ENCODE data around the gene RNU1-4.
"Not testable (repeated sequence)": the region's sequence is repeated elsewhere in the genome, so short reads cannot be mapped to it uniquely, and the experiment has no call there.

Gene RNU1-4

GRCh38 chr1:16709659-16710087, 30.6 kb upstream of the RNU1-4 start:
- not testable (repeated sequence) for DNase-seq

DNA sequence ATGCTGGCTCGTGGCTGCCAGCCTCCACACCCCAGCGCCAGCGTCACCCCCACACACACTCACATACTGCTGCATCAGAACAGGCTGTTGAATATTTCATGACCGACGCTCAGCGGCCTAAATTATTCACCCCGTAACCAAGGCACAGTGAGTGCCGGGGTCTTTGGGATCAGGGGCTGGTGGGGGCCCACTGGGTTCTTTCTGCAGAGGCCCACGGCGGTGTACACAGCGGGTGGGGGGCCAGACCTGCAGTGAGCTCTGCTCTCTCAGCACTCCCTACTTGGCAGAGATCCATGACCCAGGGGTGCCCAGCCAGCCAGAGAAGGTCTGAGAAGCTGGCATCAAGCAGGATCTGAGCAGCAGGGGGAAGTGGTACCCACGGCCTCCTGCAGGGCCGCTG, 29.7 kb upstream of the RNU1-4 start:
- not testable (repeated sequence) for DNase-seq

GRCh38 chr1:16712131-16712530, 28.2 kb upstream of the RNU1-4 start:
- DNase-seq, result not testable (repeated sequence)

DNA sequence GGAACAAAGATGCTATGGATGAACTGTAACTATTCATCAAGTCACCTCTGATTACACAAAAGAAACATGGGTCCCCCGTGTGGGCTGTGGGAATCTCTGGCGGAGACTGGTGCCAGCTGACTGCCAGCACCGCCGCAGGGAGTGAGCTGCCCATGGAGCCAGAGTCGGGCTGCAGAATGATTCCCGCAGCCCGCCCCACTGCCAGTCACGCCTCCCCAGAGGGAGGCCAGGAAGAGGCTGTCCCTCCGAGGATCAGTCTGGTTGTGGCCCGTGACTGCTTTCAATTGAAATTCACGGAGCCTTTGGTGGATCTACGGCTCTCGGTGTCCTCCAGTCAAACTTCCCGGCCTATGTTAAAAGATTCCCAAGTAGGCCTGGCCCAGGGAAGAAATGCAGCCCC, 27.7 kb upstream of the RNU1-4 start:
- not testable (repeated sequence) for DNase-seq

GRCh38 chr1:16712984-16713383, 27.3 kb upstream of the RNU1-4 start:
- not testable (repeated sequence) for DNase-seq

DNA sequence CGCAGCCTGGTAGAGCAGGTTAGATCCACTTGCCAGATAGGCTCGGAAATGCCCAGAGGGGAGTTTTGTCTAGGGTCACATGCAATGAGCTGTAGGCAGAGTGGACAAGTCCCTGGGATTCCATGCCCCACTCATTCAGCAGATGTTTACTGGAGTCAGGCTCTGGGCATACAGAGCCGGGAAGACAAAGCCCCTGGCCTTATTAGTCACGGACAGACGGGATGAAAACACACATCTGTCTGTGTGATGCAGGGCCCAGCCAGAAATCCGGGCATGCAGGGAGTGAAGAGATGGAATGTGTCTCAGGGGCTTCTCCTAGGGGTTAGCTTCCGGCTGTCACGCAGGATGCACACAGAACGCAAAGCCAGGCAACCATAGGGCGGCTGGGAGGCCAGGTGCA, 26.8 kb upstream of the RNU1-4 start:
- not testable (repeated sequence) for DNase-seq

DNA sequence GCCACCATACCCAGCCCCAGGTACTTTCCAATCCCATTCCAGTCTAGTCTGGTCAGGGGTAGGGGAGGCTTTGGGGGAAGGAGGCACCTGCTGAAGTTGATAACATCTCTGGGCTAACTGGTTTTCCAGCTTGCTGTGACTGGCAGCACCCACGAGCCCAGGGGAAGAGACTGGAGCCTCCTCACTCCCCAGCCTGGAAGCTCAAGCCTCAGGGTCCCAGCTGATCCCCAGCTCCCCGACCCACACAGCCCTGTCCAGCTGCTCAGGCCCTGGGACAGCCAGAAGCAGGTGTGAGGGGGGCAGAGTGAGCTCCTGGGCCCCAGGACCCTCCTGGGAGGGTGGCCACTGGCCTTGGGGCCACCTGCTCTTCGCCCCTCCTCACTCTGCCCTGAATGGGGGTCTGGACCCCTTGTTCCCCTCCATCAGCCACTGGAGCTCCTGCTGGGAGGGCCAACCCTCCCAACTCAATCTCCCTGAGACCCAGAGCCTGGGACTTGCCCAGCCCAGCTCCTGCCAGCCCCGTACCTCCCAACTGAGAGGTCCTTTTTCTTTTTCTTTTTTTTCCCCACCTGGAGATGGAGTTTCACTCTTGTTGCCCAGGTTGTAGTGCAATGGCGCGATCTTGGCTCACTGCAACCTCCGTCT, 23.5 kb upstream of the RNU1-4 start:
- DNase-seq, result peak; percentile 54 to 66

GRCh38 chr1:16717336-16718098, 22.8 kb upstream of the RNU1-4 start:
- DNase-seq, result no peak

DNA sequence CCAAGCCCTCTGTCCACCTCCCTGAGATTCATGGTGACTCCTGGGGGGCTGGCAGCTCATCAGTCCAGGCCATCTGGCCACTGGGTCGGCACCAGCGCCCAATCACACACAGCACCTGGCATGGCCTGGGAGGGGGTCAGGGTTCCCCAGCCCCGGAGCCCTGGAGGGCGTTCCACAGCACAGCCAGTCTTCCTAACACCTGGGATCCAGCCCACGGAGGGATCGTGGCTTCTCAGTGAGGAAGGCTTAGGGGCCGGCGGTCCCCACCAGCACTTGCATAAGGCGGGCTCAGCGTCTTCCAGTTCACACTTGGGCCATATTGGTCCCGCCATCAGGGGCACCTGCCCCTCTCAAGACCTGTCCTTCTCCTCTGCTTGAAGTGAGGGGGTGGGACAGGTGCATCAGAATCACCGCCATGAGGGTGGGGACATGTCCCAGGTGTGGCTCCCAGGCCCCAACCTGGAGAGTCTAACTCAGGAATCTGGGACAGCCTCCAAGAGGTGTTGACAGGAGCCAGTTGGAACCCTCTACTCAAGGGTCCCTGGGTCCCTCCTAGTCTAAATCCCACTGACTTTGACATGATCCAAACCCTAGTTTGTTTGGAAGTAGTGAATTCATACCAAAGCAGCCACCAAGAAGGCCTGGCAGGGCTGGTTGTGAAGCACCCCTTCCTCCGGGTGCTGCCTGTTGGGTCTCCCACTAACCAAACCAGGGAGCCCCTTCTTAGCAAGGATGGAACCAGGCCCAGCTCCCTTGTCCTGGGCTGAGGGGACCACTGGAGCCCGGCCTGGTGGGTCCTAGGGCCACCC, 22.0 kb upstream of the RNU1-4 start:
- DNase-seq, result not testable (repeated sequence)

DNA sequence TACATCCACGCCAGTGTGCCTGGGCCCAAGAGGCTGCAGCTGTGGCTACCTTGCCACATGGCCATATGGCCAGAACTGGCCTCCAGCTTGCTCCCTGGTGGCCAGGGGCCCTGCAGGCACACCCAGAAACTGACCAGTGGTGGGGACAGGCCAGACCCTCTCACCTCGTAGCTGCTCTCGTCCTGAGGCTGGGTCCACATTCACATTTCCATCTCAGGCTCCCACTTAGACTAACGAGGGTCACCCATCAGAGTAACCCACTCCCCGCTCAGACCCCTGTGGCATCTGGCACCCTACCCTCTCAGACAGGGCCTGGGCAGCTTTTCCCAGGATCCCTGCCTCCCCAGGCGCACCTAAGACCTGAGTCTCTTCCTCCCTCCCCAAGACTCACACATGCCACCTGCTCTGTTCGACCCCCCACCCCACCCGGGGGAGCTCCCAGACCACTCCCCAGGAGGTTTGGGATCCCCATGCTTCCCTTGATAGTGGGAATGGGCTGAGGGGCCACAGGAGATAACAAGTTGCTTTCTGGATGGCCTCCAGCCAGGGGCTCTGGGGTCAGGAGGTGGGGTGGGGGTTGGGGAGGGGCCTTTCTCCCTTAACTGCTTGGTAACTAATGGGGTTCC, 21.3 kb upstream of the RNU1-4 start:
- DNase-seq, result no peak

DNA sequence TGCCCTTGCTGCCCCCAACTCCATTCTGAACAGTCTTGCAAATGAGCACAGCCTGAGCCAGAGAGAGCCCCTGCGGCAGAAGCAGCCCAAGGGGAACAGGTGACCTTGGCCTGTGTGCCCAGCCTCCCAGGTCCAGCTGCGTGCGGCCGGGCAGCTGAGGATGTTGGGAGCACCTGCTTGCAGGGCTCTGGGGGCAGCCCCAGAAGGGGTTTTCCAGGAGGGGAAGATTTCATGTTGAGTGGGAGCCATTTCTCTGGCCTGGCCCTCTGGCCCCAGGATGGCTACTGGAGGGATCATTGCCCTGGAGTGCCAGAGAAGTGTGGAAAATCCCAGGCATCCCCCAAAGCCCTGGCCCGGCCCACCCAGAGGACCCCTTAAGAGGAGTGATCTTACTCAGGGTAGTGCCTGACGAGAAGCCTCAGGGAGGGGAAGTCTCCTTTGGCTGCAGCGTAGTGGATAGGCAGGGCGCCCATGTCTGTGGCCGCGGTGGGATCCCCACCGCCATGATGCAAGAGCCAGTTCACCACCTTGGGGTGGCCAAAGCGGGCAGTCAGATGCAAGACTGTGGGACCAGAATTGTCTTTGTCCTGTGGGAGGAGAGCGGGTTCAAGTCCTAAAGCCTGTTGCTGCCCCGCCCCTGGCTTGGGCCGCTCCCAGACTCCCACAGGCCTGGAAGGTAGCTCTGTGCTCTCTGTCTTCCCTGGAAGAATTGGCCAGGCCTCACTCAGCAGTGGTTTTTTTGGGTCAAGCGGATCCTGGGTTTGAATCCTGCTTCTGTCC, 20.6 kb upstream of the RNU1-4 start:
- no peak for DNase-seq

DNA sequence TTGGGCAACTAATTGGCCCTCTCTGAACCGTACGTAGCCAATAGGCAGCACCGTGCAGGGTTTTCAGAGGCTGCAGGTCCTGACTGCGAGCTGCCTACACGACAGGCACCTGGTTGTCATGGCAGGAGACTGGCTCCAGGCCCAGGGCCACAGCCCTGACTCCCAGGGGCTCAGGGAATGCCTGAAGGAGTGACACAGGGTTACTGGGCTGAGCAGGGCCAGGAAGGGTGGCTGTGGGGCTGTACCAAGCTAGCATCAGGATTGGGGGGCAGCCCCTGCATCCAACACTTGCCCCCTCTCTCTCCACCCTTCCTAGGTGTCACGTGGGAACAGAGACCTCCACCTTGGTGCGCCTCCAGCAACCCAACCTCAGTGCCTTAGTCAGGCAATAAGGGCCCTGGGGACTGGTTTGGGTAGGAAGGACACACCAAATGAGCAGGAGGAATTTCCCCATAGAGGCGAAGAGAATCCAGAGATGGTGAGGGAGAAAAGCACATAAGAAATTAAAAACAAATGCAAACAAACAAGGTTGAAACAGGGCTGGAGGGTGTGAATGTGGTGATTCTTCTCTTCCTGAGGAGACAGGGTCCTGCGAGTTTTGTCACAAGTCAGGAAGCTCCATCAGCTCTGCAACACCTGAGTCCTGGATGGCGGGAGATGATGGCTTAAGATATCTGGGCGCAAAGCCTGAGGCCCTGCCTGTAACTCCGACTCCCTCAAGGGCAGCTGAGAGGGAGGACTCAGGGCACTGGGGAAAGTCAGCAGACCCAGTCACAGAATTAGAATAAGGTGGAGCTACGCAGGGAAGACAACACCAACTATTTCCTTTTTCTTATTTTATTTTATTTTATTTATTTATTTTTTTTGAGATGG, 19.7 kb upstream of the RNU1-4 start:
- no peak for DNase-seq

GRCh38 chr1:16721871-16722641, 18.3 kb upstream of the RNU1-4 start:
- no peak for DNase-seq

GRCh38 chr1:16724718-16725438, 15.4 kb upstream of the RNU1-4 start:
- DNase-seq, result no peak

DNA sequence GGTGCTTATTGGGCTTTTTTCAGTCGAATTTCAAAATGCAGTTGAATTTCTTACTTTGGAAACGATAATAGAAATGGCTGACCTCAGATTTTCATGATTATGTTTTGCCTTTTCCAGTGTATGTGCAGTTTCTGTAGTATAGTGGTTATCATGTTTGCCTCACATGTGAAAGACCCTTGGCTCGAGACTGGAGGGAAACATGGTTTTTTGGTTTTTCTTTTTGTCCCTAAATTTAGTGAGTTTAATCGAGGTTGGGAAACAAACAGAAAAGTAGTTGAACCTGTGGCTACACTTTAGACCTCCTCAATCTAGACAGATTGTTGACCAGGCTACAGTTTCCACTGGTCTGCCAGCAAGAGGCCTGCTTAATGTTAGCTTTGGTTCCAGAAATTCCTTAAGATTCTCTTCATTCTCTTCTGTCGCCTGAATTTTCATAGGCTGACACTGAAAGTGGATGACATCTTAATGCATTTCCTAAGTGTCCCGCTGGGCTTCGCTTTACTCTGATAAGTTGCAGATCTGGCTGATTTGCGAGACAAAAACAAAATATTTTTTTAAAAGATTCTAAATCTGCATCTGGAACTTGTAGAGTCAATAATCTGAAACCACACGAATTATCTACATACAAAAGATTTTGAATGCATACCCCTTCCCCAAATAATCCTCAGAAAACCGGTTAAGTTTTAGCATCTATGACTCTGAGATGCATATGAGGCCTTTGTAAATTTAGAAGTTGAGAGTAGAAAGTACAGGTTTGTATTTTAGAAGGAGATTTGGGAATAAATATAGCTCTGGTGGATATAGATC, 14.7 kb upstream of the RNU1-4 start:
- not testable (repeated sequence) for DNase-seq

- DNase-seq, result peak in 1 of 2 experiments; percentile 38
Measured at GRCh38 chr1:16727190-16728111, 12.9 kb upstream of the RNU1-4 start.

- not testable (repeated sequence) for DNase-seq
Measured at GRCh38 chr1:16728243-16728949, 11.9 kb upstream of the RNU1-4 start.
